Osteoblast (primary cell): ENCODE measurements around the gene MLEC. TPM values are rescaled to one million over a fixed set of nuclear protein-coding genes. Genes with fewer than 3 reads are reported as not detected.
"Not testable (repeated sequence)": the region's sequence is repeated elsewhere in the genome, so short reads cannot be mapped to it uniquely, and the experiment has no call there.

Experiments used
- DNase-seq: peaks from one replicate; pipeline ENCODE4 v3.0.0; 2011; ENCODE audit warnings: low spot score, mixed read lengths; ENCODE audit not compliant: insufficient read length; ENCODE audit errors: missing footprints
- H2AFZ ChIP-seq: 2 replicates; pipeline ENCODE4 v1.6.0; 2011; ENCODE audit warnings: mild to moderate bottlenecking, low read length
- H3K27ac ChIP-seq: 2 replicates; pipeline ENCODE4 v1.5.1; 2011; ENCODE audit warnings: mild to moderate bottlenecking, low read depth, low read length, moderate library complexity
- H3K27me3 ChIP-seq: 2 replicates; pipeline ENCODE4 v1.6.0; 2012; ENCODE audit warnings: mild to moderate bottlenecking, control low read depth, inconsistent platforms, low read length, moderate library complexity; ENCODE audit not compliant: insufficient read depth
- H3K36me3 ChIP-seq: 2 replicates; pipeline ENCODE4 v1.5.1; 2011; ENCODE audit warnings: mild to moderate bottlenecking, low read length, control low read depth, moderate library complexity; ENCODE audit not compliant: insufficient read depth
- H3K4me1 ChIP-seq: 2 replicates; pipeline ENCODE4 v1.5.1; 2011; ENCODE audit warnings: mild to moderate bottlenecking, low read length, control low read depth, moderate library complexity; ENCODE audit not compliant: insufficient read depth
- H3K4me2 ChIP-seq: 2 replicates; pipeline ENCODE4 v1.6.0; 2011; ENCODE audit warnings: mild to moderate bottlenecking, low read length; ENCODE audit not compliant: insufficient read depth
- H3K4me3 ChIP-seq: fragments of 200-600 bp; sonication (generic); 3 replicates; pipeline ENCODE4 v1.5.1; 2012; ENCODE audit warnings: mild to moderate bottlenecking, low read length, inconsistent platforms; ENCODE audit not compliant: insufficient read depth
- H3K79me2 ChIP-seq: 2 replicates; pipeline ENCODE4 v1.6.0; 2012; ENCODE audit warnings: mild to moderate bottlenecking, low read length, control low read depth, inconsistent platforms; ENCODE audit not compliant: insufficient read depth
- H3K9me3 ChIP-seq: 2 replicates; pipeline ENCODE4 v1.5.1; 2011; ENCODE audit warnings: low read depth, low read length, control low read depth
- H4K20me1 ChIP-seq: 2 replicates; pipeline ENCODE4 v1.6.0; 2012; ENCODE audit warnings: mild to moderate bottlenecking, low read length, control low read depth; ENCODE audit not compliant: insufficient read depth
- total RNA-seq: library from RNA; depleted of rRNA; stranded (reverse); fragments of >200 nt; gene quantifications from 2 replicates; pipeline ENCODE4 v1.2.3, GENCODE V29; 2012
- TF ChIP-seq, protein P1 (sequence below): IDR thresholded peaks from 2 replicates; pipeline ENCODE4 v1.5.1; 2011; ENCODE audit warnings: mild to moderate bottlenecking, low read depth, low read length, moderate library complexity; ENCODE audit errors: extremely low read depth

Gene MLEC
- total RNA-seq, 1 donor = 89.8 TPM

DNA sequence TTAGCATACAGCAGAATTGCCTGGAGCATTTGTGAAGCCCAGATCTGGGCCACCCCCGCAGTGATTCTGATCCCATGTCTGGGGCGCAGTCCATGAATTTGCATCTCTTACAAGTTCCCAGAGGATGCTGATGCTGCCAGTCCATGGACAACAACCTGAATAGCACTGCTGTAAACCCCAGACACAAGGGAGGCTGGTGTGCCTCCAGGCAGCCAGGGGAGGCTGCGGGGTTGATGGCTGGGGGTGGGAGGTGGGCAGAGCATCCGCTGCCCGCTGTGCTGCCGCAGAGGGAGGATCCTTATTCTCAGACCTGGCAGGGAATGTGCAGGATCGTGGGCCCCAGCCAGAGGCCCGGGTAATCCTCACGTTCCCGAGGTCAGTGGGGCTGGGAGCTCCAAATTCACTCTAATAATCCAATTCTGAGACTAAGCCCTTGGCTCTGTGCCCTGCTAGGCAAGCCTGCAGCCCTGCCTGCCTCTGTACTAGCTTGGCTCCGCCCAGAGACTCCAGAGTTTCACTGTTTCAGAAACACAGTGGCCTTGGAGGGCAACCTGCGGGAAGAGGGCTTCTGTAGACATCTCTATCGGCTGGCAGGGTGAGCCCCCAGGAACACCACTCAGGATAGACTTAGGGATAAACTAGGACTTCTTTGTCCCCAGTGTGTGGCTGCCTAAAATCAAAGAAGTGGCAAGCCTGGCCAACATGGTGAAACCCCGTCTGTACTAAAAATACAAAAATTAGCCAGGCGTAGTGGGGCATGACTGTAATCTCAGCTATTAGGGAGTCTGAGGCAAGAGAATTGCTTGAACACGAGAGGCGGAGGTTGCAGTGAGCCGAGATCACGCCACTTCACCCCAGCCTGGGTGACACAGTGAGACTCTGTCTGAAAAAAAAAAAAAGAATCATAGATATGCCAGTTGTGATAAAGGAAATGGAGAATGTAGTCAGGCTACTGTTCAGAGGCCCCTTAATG, 17.8 kb upstream of the MLEC start:
- no peaks in the 10 kb centered on the region for H3K36me3 ChIP-seq
- no peaks in the 10 kb centered on the region for H3K4me1 ChIP-seq
- no peak overlapping the region for H3K4me3 ChIP-seq
- H4K20me1 ChIP-seq = no peaks in the 10 kb centered on the region
- H3K9me3 ChIP-seq = no peaks in the 10 kb centered on the region
- TF ChIP-seq, protein P1, sequence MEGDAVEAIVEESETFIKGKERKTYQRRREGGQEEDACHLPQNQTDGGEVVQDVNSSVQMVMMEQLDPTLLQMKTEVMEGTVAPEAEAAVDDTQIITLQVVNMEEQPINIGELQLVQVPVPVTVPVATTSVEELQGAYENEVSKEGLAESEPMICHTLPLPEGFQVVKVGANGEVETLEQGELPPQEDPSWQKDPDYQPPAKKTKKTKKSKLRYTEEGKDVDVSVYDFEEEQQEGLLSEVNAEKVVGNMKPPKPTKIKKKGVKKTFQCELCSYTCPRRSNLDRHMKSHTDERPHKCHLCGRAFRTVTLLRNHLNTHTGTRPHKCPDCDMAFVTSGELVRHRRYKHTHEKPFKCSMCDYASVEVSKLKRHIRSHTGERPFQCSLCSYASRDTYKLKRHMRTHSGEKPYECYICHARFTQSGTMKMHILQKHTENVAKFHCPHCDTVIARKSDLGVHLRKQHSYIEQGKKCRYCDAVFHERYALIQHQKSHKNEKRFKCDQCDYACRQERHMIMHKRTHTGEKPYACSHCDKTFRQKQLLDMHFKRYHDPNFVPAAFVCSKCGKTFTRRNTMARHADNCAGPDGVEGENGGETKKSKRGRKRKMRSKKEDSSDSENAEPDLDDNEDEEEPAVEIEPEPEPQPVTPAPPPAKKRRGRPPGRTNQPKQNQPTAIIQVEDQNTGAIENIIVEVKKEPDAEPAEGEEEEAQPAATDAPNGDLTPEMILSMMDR = no peak
- no peak overlapping the region for H3K27ac ChIP-seq
- H3K4me2 ChIP-seq = no peak overlapping the region
- DNase-seq = peak; percentile 93
- H3K79me2 ChIP-seq = no peaks in the 10 kb centered on the region
- H2AFZ ChIP-seq = no peak overlapping the region
- peaks cover 3% of the 10 kb centered on the region for H3K27me3 ChIP-seq

DNA sequence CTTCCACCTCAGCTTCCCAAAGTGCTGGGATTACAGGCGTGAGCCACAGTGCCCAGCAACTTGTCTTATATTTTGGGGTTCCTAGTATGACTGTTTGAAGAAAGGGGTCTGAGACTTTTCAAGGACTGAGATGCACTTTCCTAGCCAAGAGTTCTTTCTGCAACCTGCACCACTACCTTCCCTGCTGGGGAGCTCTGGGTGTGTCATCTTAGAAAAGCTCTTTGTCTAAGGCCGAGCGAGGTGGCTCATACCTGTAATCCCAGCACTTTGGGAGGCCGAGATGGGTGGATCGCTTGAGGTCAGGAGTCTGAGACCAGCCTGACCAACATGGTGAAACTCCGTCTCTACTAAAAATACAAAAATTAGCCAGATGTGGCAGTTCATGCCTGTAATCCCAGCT, 16.7 kb upstream of the MLEC start:
- H2AFZ ChIP-seq, H4K20me1 ChIP-seq, H3K4me2 ChIP-seq, H3K4me1 ChIP-seq, H3K27ac ChIP-seq, DNase-seq, H3K9me3 ChIP-seq, H3K27me3 ChIP-seq, H3K4me3 ChIP-seq, H3K36me3 ChIP-seq, H3K79me2 ChIP-seq: not testable (repeated sequence)

DNA sequence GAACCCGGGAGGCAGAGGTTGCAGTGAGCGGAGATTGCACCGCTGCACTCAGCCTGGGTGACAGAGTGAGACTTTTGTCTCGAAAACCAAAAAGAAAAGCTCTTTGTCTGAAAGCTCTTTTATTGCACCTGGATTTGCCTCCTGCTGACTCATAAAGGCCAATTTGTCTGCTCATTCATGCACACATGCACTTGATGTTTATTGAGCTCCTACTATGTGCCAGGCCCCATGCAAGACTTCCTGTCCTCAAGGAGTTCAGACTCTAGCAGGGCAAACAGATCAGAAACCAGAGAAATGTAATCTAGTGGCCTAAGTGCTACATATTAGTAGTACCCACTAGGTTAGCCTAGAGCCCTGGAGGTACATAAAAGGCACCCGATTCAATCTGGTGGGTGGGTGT, 16.3 kb upstream of the MLEC start:
- Histone ChIP-seq H3K27me3 (peaks cover 6% of the 10 kb centered on the region), H3K4me3 (no peak overlapping the region), H3K4me2 (no peak overlapping the region), H2AFZ (no peak overlapping the region), H3K27ac (no peak overlapping the region), H4K20me1 (no peaks in the 10 kb centered on the region), H3K36me3 (no peaks in the 10 kb centered on the region), H3K79me2 (no peaks in the 10 kb centered on the region), H3K4me1 (no peaks in the 10 kb centered on the region), H3K9me3 (no peaks in the 10 kb centered on the region)
- TF ChIP-seq, protein P1 = no peak
- DNase-seq = no peak

DNA sequence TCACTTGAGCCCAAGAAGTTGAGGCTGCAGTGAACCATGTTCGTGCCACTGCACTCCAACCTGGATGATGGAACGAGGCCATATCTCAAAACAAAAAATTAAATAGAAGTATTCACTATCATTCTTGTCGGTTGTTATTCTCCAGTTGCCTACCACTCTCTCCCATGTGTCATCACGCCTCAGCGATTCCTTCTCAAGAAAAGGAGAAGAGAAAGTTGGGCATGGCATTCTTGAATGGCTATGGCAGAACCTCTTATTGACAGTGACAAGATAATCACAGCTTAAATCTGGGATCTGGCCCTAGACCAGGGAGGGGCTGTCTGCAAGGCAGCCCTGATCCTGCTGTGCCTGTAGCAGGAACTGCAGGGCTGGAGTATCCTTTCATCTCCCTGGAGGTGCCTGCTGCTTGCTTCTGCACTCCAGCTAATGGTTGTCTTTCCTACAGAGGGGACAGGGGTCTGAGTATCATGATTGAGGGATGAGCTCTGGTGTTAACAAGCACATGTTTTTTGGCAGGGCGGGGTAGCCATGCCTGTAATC, 12.8 kb upstream of the MLEC start:
- H3K79me2 ChIP-seq = no peaks in the 10 kb centered on the region
- no peak for DNase-seq
- TF ChIP-seq, protein P1 = no peak
- H3K36me3 ChIP-seq = no peaks in the 10 kb centered on the region
- no peak overlapping the region for H2AFZ ChIP-seq
- H3K27me3 ChIP-seq = peaks cover 3% of the 10 kb centered on the region
- H4K20me1 ChIP-seq = no peaks in the 10 kb centered on the region
- no peak overlapping the region for H3K4me2 ChIP-seq
- H3K9me3 ChIP-seq = no peaks in the 10 kb centered on the region
- H3K4me3 ChIP-seq = no peak overlapping the region
- peaks cover 5% of the 10 kb centered on the region for H3K4me1 ChIP-seq
- H3K27ac ChIP-seq = no peak overlapping the region
